Gastrocnemius medialis (tissue), 4 donors: ENCODE data around the gene RNF207. TPM values are rescaled to one million over a fixed set of nuclear protein-coding genes. Genes with fewer than 3 reads are reported as not detected.
A peak's percentile ranks its signal among the peaks of the same experiment; 100 is the strongest.

Experiments used
- ATAC-seq, 2 donors: fragments of 150-250 bp; one replicate each; pipeline ENCODE4 v1.9.1; 2016
- DNase-seq, 2 donors: peaks; one replicate each; pipeline ENCODE4 v3.0.0-alpha.2; 2019
- H3K27ac ChIP-seq, 4 donors: fragments of 200-600 bp; sonication (generic); 1 replicate in 1 of 4; 2 replicates in 3 of 4; pipeline ENCODE4 v1.5.1; 2016 to 2018; ENCODE audit warnings: mild to moderate bottlenecking in 2 of 4, moderate library complexity in 1 of 4
- H3K27me3 ChIP-seq, 3 donors: fragments of 200-600 bp; sonication (generic) in 2 of 3; 1 replicate in 1 of 3; 2 replicates in 2 of 3; pipeline versions ENCODE4 v1.5.1 to v1.6.0; 2016 to 2019; ENCODE audit warnings: mild to moderate bottlenecking in 1 of 3, moderate library complexity in 1 of 3
- H3K36me3 ChIP-seq, 2 donors: fragments of 200-600 bp; sonication (generic) in 1 of 2; one replicate each; pipeline ENCODE4 v1.5.1; 2017 to 2018
- H3K4me1 ChIP-seq, 2 donors: fragments of 200-600 bp; sonication (generic) in 1 of 2; one replicate each; pipeline ENCODE4 v1.5.1; 2016 to 2017; ENCODE audit warnings: mild to moderate bottlenecking in 2 of 2
- H3K4me3 ChIP-seq, 4 donors: fragments of 200-600 bp; sonication (generic) in 3 of 4; 1 replicate in 1 of 4; 2 replicates in 3 of 4; pipeline ENCODE4 v1.5.1; 2016 to 2019; ENCODE audit warnings: mild to moderate bottlenecking in 2 of 4
- H3K9me3 ChIP-seq, 3 donors: fragments of 200-600 bp; sonication (generic) in 2 of 3; 1 replicate in 1 of 3; 2 replicates in 2 of 3; pipeline ENCODE4 v1.5.1; 2016 to 2019
- POLR2A ChIP-seq, 2 donors: fragments of 450-650 bp; IDR thresholded peaks; one replicate each; pipeline ENCODE4 v1.6.1; 2017; ENCODE audit warnings: antibody characterized with exemption in 2 of 2, mild to moderate bottlenecking in 2 of 2, moderate library complexity in 2 of 2
- in situ Hi-C, 4 donors: fragments of 200-750 bp; cut with MboI; loops; one replicate each; pipeline versions ENCODE4 v1.15.0 to v1.8.0; 2017; ENCODE audit warnings: low sequenced_read_pairs in 4 of 4
- intact Hi-C: fragments of 100-400 bp; cut with DNase I; formaldehyde crosslinking; loops from one replicate; pipeline ENCODE4 v1.15.1; 2023; ENCODE audit warnings: low total_unique reads
- total RNA-seq, 4 donors: library from RNA; depleted of rRNA; stranded (reverse); fragments of >200 nt; gene quantifications; one replicate each; pipeline versions ENCODE4 v1.1.0 to v1.2.3, GENCODE V29; 2016
- TF ChIP-seq, protein P1 (sequence below), 5 experiments: fragments of 450-650 bp in 3 of 5; fragments of 200-600 bp in 2 of 5; sonication (generic) in 2 of 5; IDR thresholded peaks in 4 of 5; conservative IDR thresholded peaks in 1 of 5; 1 replicate in 4 of 5; 2 replicates in 1 of 5; pipeline ENCODE4 v1.5.1; 2016 to 2019; ENCODE audit warnings: antibody characterized with exemption in 5 of 5, mild to moderate bottlenecking in 3 of 5, moderate library complexity in 3 of 5

The RNF207 gene
- total RNA-seq, 4 donors from 2014 or later: 0.29 to 4.7 (median 0.99) TPM

- TF ChIP-seq, protein P1, sequence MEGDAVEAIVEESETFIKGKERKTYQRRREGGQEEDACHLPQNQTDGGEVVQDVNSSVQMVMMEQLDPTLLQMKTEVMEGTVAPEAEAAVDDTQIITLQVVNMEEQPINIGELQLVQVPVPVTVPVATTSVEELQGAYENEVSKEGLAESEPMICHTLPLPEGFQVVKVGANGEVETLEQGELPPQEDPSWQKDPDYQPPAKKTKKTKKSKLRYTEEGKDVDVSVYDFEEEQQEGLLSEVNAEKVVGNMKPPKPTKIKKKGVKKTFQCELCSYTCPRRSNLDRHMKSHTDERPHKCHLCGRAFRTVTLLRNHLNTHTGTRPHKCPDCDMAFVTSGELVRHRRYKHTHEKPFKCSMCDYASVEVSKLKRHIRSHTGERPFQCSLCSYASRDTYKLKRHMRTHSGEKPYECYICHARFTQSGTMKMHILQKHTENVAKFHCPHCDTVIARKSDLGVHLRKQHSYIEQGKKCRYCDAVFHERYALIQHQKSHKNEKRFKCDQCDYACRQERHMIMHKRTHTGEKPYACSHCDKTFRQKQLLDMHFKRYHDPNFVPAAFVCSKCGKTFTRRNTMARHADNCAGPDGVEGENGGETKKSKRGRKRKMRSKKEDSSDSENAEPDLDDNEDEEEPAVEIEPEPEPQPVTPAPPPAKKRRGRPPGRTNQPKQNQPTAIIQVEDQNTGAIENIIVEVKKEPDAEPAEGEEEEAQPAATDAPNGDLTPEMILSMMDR (IDR thresholded peaks at IDR 0.05 in 4 of 5, conservative IDR thresholded peaks at IDR 0.05 in 1 of 5): no peak
- no peak for TF ChIP-seq POLR2A (IDR thresholded peaks at IDR 0.05)
- no peaks in the 10 kb centered on the region for H3K9me3 ChIP-seq
- intact Hi-C loops: no loop called here
- H3K4me1 ChIP-seq: peaks cover 11 to 15% of the 10 kb centered on the region in 2 donors
- in situ Hi-C loops: loop anchor here in 1 of 4 donors (25.0 kb wide), 1 partner anchor 187 kb away; the partner anchor contains the start of genes ESPN and HES2
- ATAC-seq (no peak), DNase-seq (no peak)
- H3K36me3 ChIP-seq: peaks cover 0 to 77% of the 10 kb centered on the region in 2 donors
- no peak overlapping the region for H3K27ac ChIP-seq
- no peaks in the 10 kb centered on the region for H3K27me3 ChIP-seq
- H3K4me3 ChIP-seq: no peak overlapping the region
These were observed 19.7 kb downstream of the RNF207 start for GRCh38 chr1:6225651-6226050.

DNA sequence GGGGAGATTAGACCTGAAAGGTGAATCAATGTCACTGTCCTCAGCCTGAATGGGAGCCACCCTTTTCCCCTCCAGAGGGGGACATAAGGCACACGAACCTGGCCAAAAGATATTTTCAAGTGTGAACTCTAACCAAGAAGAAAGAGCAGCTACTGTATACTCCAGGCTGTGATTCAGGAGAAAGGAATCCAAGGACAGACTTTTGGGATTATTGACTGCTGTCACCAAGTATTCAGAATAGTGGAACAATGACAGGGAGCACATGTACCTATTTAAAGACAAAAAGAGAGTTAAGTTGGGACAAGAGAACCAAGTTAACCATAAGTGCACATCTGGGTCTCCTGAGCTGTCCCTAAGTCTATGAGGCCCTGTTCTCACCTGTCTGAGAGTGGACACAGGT, 27.5 kb downstream of the RNF207 start:
- TF ChIP-seq, protein P1 (IDR thresholded peaks at IDR 0.05 in 4 of 5, conservative IDR thresholded peaks at IDR 0.05 in 1 of 5): no peak
- no peak for TF ChIP-seq POLR2A (IDR thresholded peaks at IDR 0.05)
- in situ Hi-C loops (loop anchor here in 1 of 4 donors (25.0 kb wide), 1 partner anchor 179 kb away; the partner anchor contains the start of genes ESPN and HES2), intact Hi-C loops (no loop called here)
- Histone ChIP-seq H3K36me3 (peaks cover 2 to 36% of the 10 kb centered on the region in 2 donors), H3K27ac (peak overlapping the region in 3 of 4 donors; percentile 74 to 81 (median 75)), H3K4me3 (no peak overlapping the region), H3K4me1 (peaks cover 12% of the 10 kb centered on the region in 2 donors), H3K9me3 (no peaks in the 10 kb centered on the region), H3K27me3 (no peaks in the 10 kb centered on the region)
- DNase-seq (no peak), ATAC-seq (no peak)

DNA sequence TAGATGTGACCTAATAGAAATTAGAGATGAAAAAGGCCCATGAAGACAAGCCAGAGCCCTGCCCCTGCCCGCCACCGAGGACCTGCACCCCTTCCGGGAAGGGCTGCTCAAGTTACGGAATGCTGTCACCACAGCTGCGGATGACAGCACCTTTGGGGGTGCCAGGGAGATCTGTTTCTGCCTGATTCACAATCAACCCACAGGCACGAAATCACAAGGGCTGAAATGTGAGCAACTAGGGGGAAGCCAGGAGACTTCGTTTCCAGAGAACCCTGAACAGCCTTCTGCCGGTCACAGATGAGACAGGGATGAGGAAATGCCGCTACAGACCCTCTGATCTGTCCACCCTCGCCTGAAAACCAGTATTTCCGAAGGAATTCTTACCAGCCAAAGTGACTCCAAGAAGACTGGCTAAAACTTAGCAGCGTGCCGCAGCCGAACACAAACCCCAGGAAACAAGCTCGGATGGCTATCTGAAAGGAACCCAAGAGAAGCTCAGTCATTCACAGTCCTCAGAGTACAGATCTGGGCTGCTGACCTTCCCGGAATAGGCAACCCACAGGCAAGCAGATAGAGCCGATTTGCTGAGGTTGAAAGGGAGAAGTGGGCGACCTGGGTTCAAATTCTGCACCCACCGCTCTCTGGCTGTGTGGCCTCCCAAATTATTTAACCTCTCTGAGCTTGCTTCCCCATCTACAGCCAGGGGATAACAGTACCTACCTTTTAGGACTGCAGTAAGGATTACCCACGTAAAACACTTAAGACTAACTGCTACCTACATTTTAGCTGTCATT, 28.8 kb downstream of the RNF207 start:
- intact Hi-C loops: loop anchor here (5.0 kb wide), 1 partner anchor 318 kb away; the partner anchor contains the start of gene NOL9
- ATAC-seq: peak; percentile 9 to 29

DNA sequence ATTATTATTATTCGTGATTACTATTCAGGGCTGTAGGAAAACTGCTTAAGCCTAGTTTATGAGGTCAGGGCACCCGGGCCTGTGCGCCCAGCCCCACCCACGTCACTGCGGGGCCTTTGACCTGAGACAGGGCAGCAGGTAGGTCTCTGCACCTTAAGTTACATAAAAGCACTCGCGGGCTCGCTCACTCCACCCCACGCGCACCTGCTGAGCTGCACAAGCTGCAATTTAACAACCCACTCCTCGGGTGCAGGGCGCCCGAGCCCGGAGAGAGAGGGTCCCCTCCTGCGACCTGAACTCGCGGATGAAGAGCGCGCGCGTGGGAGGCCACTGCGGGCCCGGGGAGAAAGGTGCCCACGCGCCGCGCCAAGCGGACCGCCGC, 29.4 kb downstream of the RNF207 start:
- Histone ChIP-seq H3K9me3 (no peaks in the 10 kb centered on the region), H3K4me3 (peak overlapping the region; percentile 58 to 64 (median 64)), H3K36me3 (peaks cover 2 to 18% of the 10 kb centered on the region in 2 donors), H3K4me1 (peaks cover 12% of the 10 kb centered on the region in 2 donors), H3K27ac (peak overlapping the region; percentile 67 to 81 (median 74)), H3K27me3 (peaks cover under 1 to 9% (median 6%) of the 10 kb centered on the region in 3 donors)
- DNase-seq (no peak), ATAC-seq (peak in 1 of 2 donors; percentile 15)
- TF ChIP-seq, protein P1 (IDR thresholded peaks at IDR 0.05 in 4 of 5, conservative IDR thresholded peaks at IDR 0.05 in 1 of 5): no peak
- TF ChIP-seq POLR2A (IDR thresholded peaks at IDR 0.05): no peak
- intact Hi-C loops (loop anchor here (5.0 kb wide), 1 partner anchor 317 kb away; the partner anchor contains the start of gene NOL9), in situ Hi-C loops (loop anchor here in 1 of 4 donors (25.0 kb wide), 1 partner anchor 177 kb away; the partner anchor contains the start of genes ESPN and HES2)

More for the DNA sequence above, 28.8 kb downstream of the RNF207 start:
- Histone ChIP-seq H3K9me3 (no peaks in the 10 kb centered on the region), H3K4me3 (peak overlapping the region; percentile 58 to 64 (median 64)), H3K27ac (peak overlapping the region; percentile 67 to 81 (median 74)), H3K36me3 (peaks cover 2 to 24% of the 10 kb centered on the region in 2 donors), H3K4me1 (peaks cover 12% of the 10 kb centered on the region in 2 donors), H3K27me3 (peaks cover 0 to 4% (median under 1%) of the 10 kb centered on the region in 3 donors)
- peak in 1 of 2 donors; percentile 50 for DNase-seq
- TF ChIP-seq, protein P1 (IDR thresholded peaks at IDR 0.05 in 4 of 5, conservative IDR thresholded peaks at IDR 0.05 in 1 of 5): no peak
- peak in 1 of 2 donors; percentile 45 for TF ChIP-seq POLR2A (IDR thresholded peaks at IDR 0.05)
- in situ Hi-C loops: loop anchor here in 1 of 4 donors (25.0 kb wide), 1 partner anchor 178 kb away; the partner anchor contains the start of genes ESPN and HES2
